K562 (cell line): Measurements from ENCODE around the gene PLAAT1. TPM values are rescaled to one million over a fixed set of nuclear protein-coding genes. Genes with fewer than 3 reads are reported as not detected.
A peak's percentile ranks its signal among the peaks of the same experiment; 100 is the strongest.

Source experiments
- ATAC-seq: fragments of 200-7000 bp; cut with Tn5 transposase; 3 replicates; pipeline ENCODE4 v1.9.1; 2020; ENCODE audit warnings: moderate library complexity
- BruUV-seq: library from RNA; stranded (reverse); fragments of 400-500 nt; replicated peaks from 2 replicates; lab custom pipeline; 2021; lab: Mats Ljungman, UMichigan
- CTCF ChIA-PET: fragments of 300-600 bp; formaldehyde crosslinking; extraction: SDS; loops from one replicate; lab custom pipeline; 2021; ENCODE audit warnings: low intra/inter-chr PET ratio; lab: Yijun Ruan, JAX
- POLR2A ChIA-PET: fragments of 300-600, 350-650 bp; sonication (Branson Sonifier 250); formaldehyde crosslinking; extraction: SDS; loops from one replicate; lab custom pipeline; 2021; ENCODE audit warnings: antibody characterized with exemption, inconsistent platforms; lab: Yijun Ruan, JAX
- DNase-seq, 4 experiments: peaks; one replicate each; pipeline versions ENCODE4 v3.0.0 to v3.0.0-alpha.2; 2011 to 2018; ENCODE audit warnings: low spot score in 3 of 4, mixed read lengths in 3 of 4; ENCODE audit errors: extremely low read depth in 1 of 4
- FAIRE-seq: peaks from 2 replicates; lab custom pipeline; 2011; peaks lifted over from hg19 to GRCh38; lab: Jason Lieb, UNC
- H2AFZ ChIP-seq: 2 replicates; pipeline ENCODE4 v1.6.0; 2011; ENCODE audit warnings: low read depth, low read length, control low read depth, inconsistent platforms
- H3K27ac ChIP-seq: fragments of 200-600 bp; 3 replicates; pipeline ENCODE4 v1.8.0; 2011; ENCODE audit warnings: low read depth, mild to moderate bottlenecking, control low read depth, inconsistent platforms, low read length, moderate library complexity, mixed read lengths; ENCODE audit errors: extremely low read depth
- H3K27me3 ChIP-seq, 2 experiments: fragments of 300-600 bp in 1 of 2; 2 replicates in 1 of 2; 3 replicates in 1 of 2; pipeline versions ENCODE4 v1.6.0 to v1.8.0; 2011; ENCODE audit warnings: inconsistent platforms in 2 of 2, low read length in 2 of 2, mild to moderate bottlenecking in 1 of 2, mixed read lengths in 1 of 2, moderate library complexity in 1 of 2; ENCODE audit not compliant: control insufficient read depth in 2 of 2, insufficient read depth in 2 of 2
- H3K36me3 ChIP-seq: fragments of 300-600 bp; 3 replicates; pipeline ENCODE4 v1.8.0; 2011; ENCODE audit warnings: mild to moderate bottlenecking, low read length, inconsistent platforms; ENCODE audit not compliant: control insufficient read depth, insufficient read depth
- H3K4me1 ChIP-seq, 2 experiments: fragments of 200-600 bp in 1 of 2; replicated peaks in 1 of 2; 2 replicates in 1 of 2; 3 replicates in 1 of 2; pipeline versions ENCODE4 v1.5.1 to v1.8.0; 2011; ENCODE audit warnings: inconsistent platforms in 2 of 2, low read length in 2 of 2, mild to moderate bottlenecking in 1 of 2, mixed read lengths in 1 of 2, moderate library complexity in 1 of 2; ENCODE audit not compliant: control insufficient read depth in 2 of 2, insufficient read depth in 2 of 2
- H3K4me2 ChIP-seq: 2 replicates; pipeline ENCODE4 v1.6.1; 2011; ENCODE audit warnings: low read length, control low read depth, inconsistent platforms, mixed read lengths; ENCODE audit not compliant: insufficient read depth
- H3K4me3 ChIP-seq: fragments of 200-600 bp; sonication (generic), shearing (Covaris generic); 2 replicates; pipeline ENCODE4 v1.5.1; 2016; ENCODE audit warnings: control low read depth, inconsistent platforms
- H3K79me2 ChIP-seq: fragments of 200-600 bp; 3 replicates; pipeline ENCODE4 v1.8.0; 2011; ENCODE audit warnings: low read length, inconsistent platforms; ENCODE audit not compliant: control insufficient read depth, insufficient read depth
- H3K9ac ChIP-seq, 2 experiments: 2 replicates each; pipeline versions ENCODE4 v1.6.0 to v1.6.1; 2011; ENCODE audit warnings: low read depth in 2 of 2, low read length in 2 of 2, control low read depth in 1 of 2, inconsistent platforms in 1 of 2, mild to moderate bottlenecking in 1 of 2, mixed read lengths in 1 of 2; ENCODE audit not compliant: insufficient read depth in 1 of 2
- H3K9me1 ChIP-seq: one replicate; pipeline ENCODE4 v1.6.0; 2011; ENCODE audit warnings: inconsistent platforms, mild to moderate bottlenecking, low read length, moderate library complexity; ENCODE audit not compliant: control insufficient read depth, insufficient read depth
- H3K9me3 ChIP-seq: replicated peaks from 2 replicates; pipeline ENCODE4 v1.5.1; 2011; ENCODE audit warnings: low read depth, low read length, inconsistent platforms; ENCODE audit not compliant: control insufficient read depth, insufficient read depth
- H4K20me1 ChIP-seq: replicated peaks from 2 replicates; pipeline ENCODE4 v1.6.1; 2011; ENCODE audit warnings: low read length, inconsistent platforms, mixed read lengths; ENCODE audit not compliant: control insufficient read depth, insufficient read depth
- FOXJ2 ChIP-seq: fragments of 200-800 bp; sonication (Bioruptor generic); IDR thresholded peaks from 2 replicates; pipeline ENCODE4 v1.6.1; 2016; ENCODE audit warnings: missing genetic modification characterization, missing compliant biosample characterization
- NFYB ChIP-seq: IDR thresholded peaks from 2 replicates; pipeline ENCODE4 v1.6.1; 2011; ENCODE audit warnings: mild to moderate bottlenecking, moderate library complexity; ENCODE audit not compliant: insufficient read length; ENCODE audit errors: extremely low read depth
- TCFL5 ChIP-seq: fragments of 250-450 bp; sonication (Bioruptor Pico); conservative IDR thresholded peaks from 2 replicates; pipeline ENCODE4 v1.6.1; 2021; ENCODE audit warnings: mild to moderate bottlenecking, moderate library complexity, matching md5 sums
- ZNF695 ChIP-seq: fragments of 450-650 bp; formaldehyde crosslinking; IDR thresholded peaks from 2 replicates; pipeline ENCODE4 v1.4.0; 2020; ENCODE audit warnings: mild to moderate bottlenecking, moderate library complexity
- ZNF707 ChIP-seq: fragments of 250-450 bp; sonication (Bioruptor Pico); conservative IDR thresholded peaks from 2 replicates; pipeline ENCODE4 v1.8.0; 2022; ENCODE audit warnings: inconsistent platforms, mild to moderate bottlenecking, moderate library complexity
- ZNF75A ChIP-seq: fragments of 450-650 bp; formaldehyde crosslinking; IDR thresholded peaks from 2 replicates; pipeline ENCODE4 v1.4.0; 2020; ENCODE audit warnings: mild to moderate bottlenecking
- WGBS: fragments of 100-300 bp; shearing (Covaris generic); methylation state at CpG from one replicate; pipeline ENCODE4 v1.1.6; 2016; ENCODE audit warnings: low coverage, mixed read lengths; ENCODE audit not compliant: insufficient coverage; ENCODE audit errors: missing lambda C conversion rate; 5-methylcytosine and 5-hydroxymethylcytosine counted together
- in situ Hi-C: fragments of 300-500 bp; cut with MboI; formaldehyde crosslinking; loops from 4 replicates; pipeline ENCODE4 v1.15.0; 2018; ENCODE audit warnings: inconsistent platforms, mixed read lengths
- intact Hi-C: fragments of 100-400 bp; cut with micrococcal nuclease; formaldehyde crosslinking; loops from 2 replicates; pipeline ENCODE4 v1.14.2; 2022
- polyA plus RNA-seq, 8 experiments: library from polyadenylated mRNA; depleted of rRNA in 4 of 8; stranded (reverse) in 5 of 8; unstranded in 3 of 8; fragments of >200 nt; fragmentation: Nextera tagmentation in 2 of 8; fragmentation: Illumina TruSeq in 1 of 8; extraction: Ambion mirVana in 2 of 8; extraction: Trizol in 1 of 8; gene quantifications; 2 replicates each; pipeline versions ENCODE4 v1.2.1 to v1.2.3, GENCODE V29; 2011 to 2014; ENCODE audit warnings: inconsistent platforms in 1 of 8, missing spikeins in 1 of 8
- total RNA-seq, 7 experiments: library from RNA; depleted of rRNA in 6 of 7; stranded (reverse); fragments of >200 nt in 6 of 7; fragmentation: Illumina TruSeq in 2 of 7; extraction: Trizol in 2 of 7; gene quantifications; 2 replicates each; pipeline versions ENCODE4 v1.2.1 to v1.2.3, GENCODE V29; 2011 to 2021; ENCODE audit warnings: low replicate concordance in 1 of 7
- TF ChIP-seq, protein P1 (sequence below): fragments of 150-350 bp; conservative IDR thresholded peaks from 2 replicates; pipeline ENCODE4 v1.6.1; 2014; ENCODE audit warnings: low read length
- TF ChIP-seq, protein P2 (sequence below): sonication (generic); formaldehyde crosslinking; IDR thresholded peaks from 2 replicates; pipeline ENCODE4 v1.8.0; 2022; ENCODE audit warnings: mild to moderate bottlenecking, missing genetic modification reagents, borderline replicate concordance
- TF ChIP-seq, protein P3 (sequence below): fragments of 450-650 bp; IDR thresholded peaks from 2 replicates; pipeline ENCODE4 v1.6.1; 2016; ENCODE audit warnings: missing biosample characterization, missing genetic modification characterization

Gene PLAAT1
- total and polyA plus RNA-seq, 9 of the 15 experiments (the other 6 are each of a cell fraction or from before 2014, with no cell fraction given) = 0.34 to 3.1 (median 1.5) TPM

DNA sequence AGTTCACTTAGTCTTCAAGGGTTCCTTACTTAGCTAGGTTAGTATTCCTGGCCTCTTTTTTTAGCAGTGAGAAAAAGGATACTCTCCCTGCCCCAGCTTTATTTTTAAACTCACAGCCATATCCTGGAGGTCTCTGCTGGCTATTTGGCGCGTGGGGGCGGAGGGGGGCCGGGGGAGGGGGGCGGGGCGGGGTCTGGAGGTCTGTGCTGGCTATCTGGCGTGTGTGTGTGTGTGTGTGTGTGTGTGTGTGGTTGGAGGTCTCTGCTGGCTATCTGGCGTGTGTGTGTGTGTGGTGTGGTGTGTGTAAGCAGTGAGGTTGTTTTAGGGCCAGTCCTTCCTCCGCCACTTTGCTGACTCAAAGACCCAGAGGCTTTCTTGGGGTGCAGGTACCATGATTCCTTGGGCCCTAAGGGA, 579 bp upstream of the PLAAT1 start:
- WGBS = 0% methylated on average over 3 of the region's 9 CpGs
- H3K79me2 ChIP-seq = no peaks in the 10 kb centered on the region
- no peaks in the 10 kb centered on the region for H3K9me3 ChIP-seq
- H3K4me2 ChIP-seq = peak overlapping the region; percentile 72
- H3K27ac ChIP-seq = peak overlapping the region; percentile 35; the same call in 1 of the 3 replicates
- H3K4me1 ChIP-seq = peaks cover 0 to 10% of the 10 kb centered on the region in 2 experiments; a peak in 1 of 5 replicates
- H3K9ac ChIP-seq = peak overlapping the region in 1 of 2 experiments; percentile 85; a peak in 2 of 4 replicates
- peak overlapping the region; percentile 36 for H3K4me3 ChIP-seq
- POLR2A ChIA-PET = no interaction called here
- TF ChIP-seq, protein P1, sequence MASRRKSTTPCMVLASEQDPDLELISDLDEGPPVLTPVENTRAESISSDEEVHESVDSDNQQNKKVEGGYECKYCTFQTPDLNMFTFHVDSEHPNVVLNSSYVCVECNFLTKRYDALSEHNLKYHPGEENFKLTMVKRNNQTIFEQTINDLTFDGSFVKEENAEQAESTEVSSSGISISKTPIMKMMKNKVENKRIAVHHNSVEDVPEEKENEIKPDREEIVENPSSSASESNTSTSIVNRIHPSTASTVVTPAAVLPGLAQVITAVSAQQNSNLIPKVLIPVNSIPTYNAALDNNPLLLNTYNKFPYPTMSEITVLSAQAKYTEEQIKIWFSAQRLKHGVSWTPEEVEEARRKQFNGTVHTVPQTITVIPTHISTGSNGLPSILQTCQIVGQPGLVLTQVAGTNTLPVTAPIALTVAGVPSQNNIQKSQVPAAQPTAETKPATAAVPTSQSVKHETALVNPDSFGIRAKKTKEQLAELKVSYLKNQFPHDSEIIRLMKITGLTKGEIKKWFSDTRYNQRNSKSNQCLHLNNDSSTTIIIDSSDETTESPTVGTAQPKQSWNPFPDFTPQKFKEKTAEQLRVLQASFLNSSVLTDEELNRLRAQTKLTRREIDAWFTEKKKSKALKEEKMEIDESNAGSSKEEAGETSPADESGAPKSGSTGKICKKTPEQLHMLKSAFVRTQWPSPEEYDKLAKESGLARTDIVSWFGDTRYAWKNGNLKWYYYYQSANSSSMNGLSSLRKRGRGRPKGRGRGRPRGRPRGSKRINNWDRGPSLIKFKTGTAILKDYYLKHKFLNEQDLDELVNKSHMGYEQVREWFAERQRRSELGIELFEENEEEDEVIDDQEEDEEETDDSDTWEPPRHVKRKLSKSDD = no peak
- no peaks in the 10 kb centered on the region; a peak in 2 of 5 replicates for H3K27me3 ChIP-seq
- no TSS peak for BruUV-seq
- no peaks in the 10 kb centered on the region for H3K36me3 ChIP-seq
- FAIRE-seq (peak; percentile 37), ATAC-seq (peak; percentile 32), DNase-seq (no peak)
- intact Hi-C loops (no loop called here), in situ Hi-C loops (no loop called here)
- no peaks in the 10 kb centered on the region for H4K20me1 ChIP-seq
- no peaks in the 10 kb centered on the region for H3K9me1 ChIP-seq
- peak overlapping the region; percentile 85 for H2AFZ ChIP-seq
- CTCF ChIA-PET = no interaction called here

DNA sequence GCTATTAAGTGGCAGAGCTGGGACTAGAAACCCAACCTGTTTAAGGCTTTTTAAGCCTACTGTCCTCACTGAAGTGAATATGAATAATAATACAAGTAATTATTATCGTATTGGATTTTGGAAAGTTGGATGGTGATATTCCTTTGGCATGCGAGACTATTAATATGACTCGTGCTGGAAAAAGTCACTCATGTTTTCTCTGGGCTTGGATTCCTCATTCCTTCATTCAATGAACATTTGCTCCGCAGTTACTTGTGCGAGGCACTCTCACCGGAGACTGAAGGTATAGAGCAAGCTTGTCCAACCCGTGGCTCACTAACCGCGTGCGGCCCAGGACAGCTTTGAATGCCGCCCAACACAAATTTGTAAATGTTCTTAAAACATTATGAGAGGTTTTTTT, 694 bp downstream of the PLAAT1 start:
- Histone ChIP-seq H3K4me3 (0 out of 2 replicates have a peak overlapping the region, but pooled peaks have one; percentile 9), H4K20me1 (no peaks in the 10 kb centered on the region), H3K79me2 (no peaks in the 10 kb centered on the region), H3K36me3 (no peaks in the 10 kb centered on the region), H3K27ac (0 out of 3 replicates have a peak overlapping the region, but pooled peaks have one; percentile 17), H3K9ac (peak overlapping the region; percentile 6 to 88; a peak in 1 of 4 replicates), H3K9me3 (no peaks in the 10 kb centered on the region), H3K9me1 (no peaks in the 10 kb centered on the region), H3K4me2 (peak overlapping the region; percentile 49), H3K4me1 (peaks cover 0 to 10% of the 10 kb centered on the region in 2 experiments; a peak in 1 of 5 replicates), H2AFZ (peak overlapping the region; percentile 67; the same call in 1 of the 2 replicates), H3K27me3 (no peaks in the 10 kb centered on the region; a peak in 2 of 5 replicates)
- intact Hi-C loops = no loop called here
- DNase-seq = peak in 1 of 4 experiments; percentile 2
- POLR2A ChIA-PET = no interaction called here
- no TSS peak for BruUV-seq
- ATAC-seq = no peak
- no peak for FAIRE-seq
- 10% methylated on average over 11 of the region's 11 CpGs for WGBS
- in situ Hi-C loops = no loop called here
- CTCF ChIA-PET = no interaction called here
- TF ChIP-seq, protein P2, sequence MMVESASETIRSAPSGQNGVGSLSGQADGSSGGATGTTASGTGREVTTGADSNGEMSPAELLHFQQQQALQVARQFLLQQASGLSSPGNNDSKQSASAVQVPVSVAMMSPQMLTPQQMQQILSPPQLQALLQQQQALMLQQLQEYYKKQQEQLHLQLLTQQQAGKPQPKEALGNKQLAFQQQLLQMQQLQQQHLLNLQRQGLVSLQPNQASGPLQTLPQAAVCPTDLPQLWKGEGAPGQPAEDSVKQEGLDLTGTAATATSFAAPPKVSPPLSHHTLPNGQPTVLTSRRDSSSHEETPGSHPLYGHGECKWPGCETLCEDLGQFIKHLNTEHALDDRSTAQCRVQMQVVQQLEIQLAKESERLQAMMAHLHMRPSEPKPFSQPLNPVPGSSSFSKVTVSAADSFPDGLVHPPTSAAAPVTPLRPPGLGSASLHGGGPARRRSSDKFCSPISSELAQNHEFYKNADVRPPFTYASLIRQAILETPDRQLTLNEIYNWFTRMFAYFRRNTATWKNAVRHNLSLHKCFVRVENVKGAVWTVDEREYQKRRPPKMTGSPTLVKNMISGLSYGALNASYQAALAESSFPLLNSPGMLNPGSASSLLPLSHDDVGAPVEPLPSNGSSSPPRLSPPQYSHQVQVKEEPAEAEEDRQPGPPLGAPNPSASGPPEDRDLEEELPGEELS (CRISPR knock-in tag) = no peak
- TF ChIP-seq NFYB (no peak), ZNF695 (no peak), FOXJ2 (tag) (no peak), ZNF75A (CRISPR knock-in tag) (no peak), TCFL5 (CRISPR knock-in tag) (no peak), ZNF707 (CRISPR knock-in tag) (no peak)
- TF ChIP-seq, protein P3, sequence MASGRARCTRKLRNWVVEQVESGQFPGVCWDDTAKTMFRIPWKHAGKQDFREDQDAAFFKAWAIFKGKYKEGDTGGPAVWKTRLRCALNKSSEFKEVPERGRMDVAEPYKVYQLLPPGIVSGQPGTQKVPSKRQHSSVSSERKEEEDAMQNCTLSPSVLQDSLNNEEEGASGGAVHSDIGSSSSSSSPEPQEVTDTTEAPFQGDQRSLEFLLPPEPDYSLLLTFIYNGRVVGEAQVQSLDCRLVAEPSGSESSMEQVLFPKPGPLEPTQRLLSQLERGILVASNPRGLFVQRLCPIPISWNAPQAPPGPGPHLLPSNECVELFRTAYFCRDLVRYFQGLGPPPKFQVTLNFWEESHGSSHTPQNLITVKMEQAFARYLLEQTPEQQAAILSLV (tag) = no peak
